Endothelial cell of umbilical vein (primary cell): Measurements from ENCODE around the gene MAP3K4. TPM values are rescaled to one million over a fixed set of nuclear protein-coding genes. Genes with fewer than 3 reads are reported as not detected.

Experiments used
- BruUV-seq: library from RNA; stranded (reverse); fragments of 400-500 nt; replicated peaks from 2 replicates; lab custom pipeline; 2021; lab: Mats Ljungman, UMichigan
- CTCF ChIA-PET: fragments of 300-600, 350-600 bp; sonication (Branson Sonifier 250); formaldehyde crosslinking; loops from one replicate; lab custom pipeline; 2021; ENCODE audit warnings: antibody characterized with exemption, inconsistent platforms; lab: Charles Lee
- POLR2A ChIA-PET: fragments of 300-600, 350-600 bp; sonication (Branson Sonifier 250); formaldehyde crosslinking; loops from one replicate; lab custom pipeline; 2021; ENCODE audit warnings: antibody characterized with exemption, inconsistent platforms; lab: Charles Lee
- DNase-seq: peaks from one replicate; pipeline ENCODE4 v3.0.0-alpha.2; 2011; ENCODE audit warnings: low read depth, low spot score
- FAIRE-seq: peaks from 2 replicates; lab custom pipeline; 2011; peaks lifted over from hg19 to GRCh38; lab: Jason Lieb, UNC
- H2AFZ ChIP-seq: 2 replicates; pipeline ENCODE4 v1.6.0; 2012; ENCODE audit warnings: low read depth, low read length, control low read depth, inconsistent platforms
- H3K27ac ChIP-seq: 2 replicates; pipeline ENCODE4 v1.5.1; 2011; ENCODE audit warnings: low read depth, mild to moderate bottlenecking, control low read depth, low read length, moderate library complexity; ENCODE audit not compliant: insufficient read depth
- H3K27me3 ChIP-seq, 2 experiments: 2 replicates each; pipeline versions ENCODE4 v1.6.0 to v1.6.1; 2011; ENCODE audit warnings: low read length in 2 of 2, mixed read lengths in 1 of 2; ENCODE audit not compliant: control insufficient read depth in 2 of 2, insufficient read depth in 2 of 2
- H3K36me3 ChIP-seq, 2 experiments: 2 replicates in 1 of 2; 3 replicates in 1 of 2; pipeline ENCODE4 v1.5.1; 2011; ENCODE audit warnings: low read length in 2 of 2, mild to moderate bottlenecking in 1 of 2, moderate library complexity in 1 of 2; ENCODE audit not compliant: control insufficient read depth in 2 of 2, insufficient read depth in 2 of 2; ENCODE audit errors: extremely low read depth in 1 of 2
- H3K4me1 ChIP-seq: 3 replicates; pipeline ENCODE4 v1.5.1; 2011; ENCODE audit warnings: mild to moderate bottlenecking, low read length; ENCODE audit not compliant: control insufficient read depth, insufficient read depth; ENCODE audit errors: extremely low read depth
- H3K4me2 ChIP-seq: 2 replicates; pipeline ENCODE4 v1.6.1; 2011; ENCODE audit warnings: low read length, control low read depth, mixed read lengths; ENCODE audit not compliant: insufficient read depth
- H3K4me3 ChIP-seq, 3 experiments: fragments of 200-600 bp in 1 of 3; sonication (generic), shearing (Covaris generic) in 1 of 3; replicated peaks in 1 of 3; 2 replicates each; pipeline ENCODE4 v1.5.1; 2011 to 2016; ENCODE audit warnings: control low read depth in 3 of 3, low read length in 3 of 3, mild to moderate bottlenecking in 2 of 3, inconsistent platforms in 1 of 3, low read depth in 1 of 3, moderate library complexity in 1 of 3; ENCODE audit not compliant: insufficient read depth in 1 of 3
- H3K79me2 ChIP-seq: 2 replicates; pipeline ENCODE4 v1.6.0; 2012; ENCODE audit warnings: low read length, inconsistent platforms; ENCODE audit not compliant: control insufficient read depth, insufficient read depth
- H3K9ac ChIP-seq: replicated peaks from 2 replicates; pipeline ENCODE3; 2011; ENCODE audit warnings: low read length, control low read depth; ENCODE audit not compliant: insufficient read depth; ENCODE audit errors: extremely low read depth
- H3K9me1 ChIP-seq: replicated peaks from 3 replicates; pipeline ENCODE4 v1.6.0; 2011; ENCODE audit warnings: mild to moderate bottlenecking, low read length; ENCODE audit not compliant: control insufficient read depth, insufficient read depth; ENCODE audit errors: extremely low read depth
- H3K9me3 ChIP-seq: replicated peaks from 2 replicates; pipeline ENCODE4 v1.5.1; 2012; ENCODE audit warnings: low read length, inconsistent platforms; ENCODE audit not compliant: control insufficient read depth, insufficient read depth
- H4K20me1 ChIP-seq: replicated peaks from 2 replicates; pipeline ENCODE3; 2011; ENCODE audit warnings: mild to moderate bottlenecking, low read length; ENCODE audit not compliant: control insufficient read depth, insufficient read depth; ENCODE audit errors: extremely low read depth
- EZH2 ChIP-seq: IDR thresholded peaks from 2 replicates; pipeline ENCODE4 v1.6.1; 2012; ENCODE audit warnings: borderline replicate concordance, low read depth, mild to moderate bottlenecking, moderate library complexity, low read length, inconsistent platforms; ENCODE audit not compliant: severe bottlenecking
- FOS ChIP-seq: IDR thresholded peaks from 2 replicates; pipeline ENCODE4 v1.6.1; 2011; ENCODE audit warnings: mild to moderate bottlenecking, low read length, moderate library complexity, borderline replicate concordance; ENCODE audit not compliant: insufficient read depth
- GATA2 ChIP-seq: IDR thresholded peaks from 2 replicates; pipeline ENCODE4 v1.7.0; 2011; ENCODE audit warnings: low read depth, mild to moderate bottlenecking, moderate library complexity, mixed read lengths, low read length; ENCODE audit not compliant: insufficient read length, insufficient read depth
- JUN ChIP-seq: IDR thresholded peaks from 2 replicates; pipeline ENCODE4 v1.6.1; 2011; ENCODE audit warnings: borderline replicate concordance, low read depth; ENCODE audit not compliant: insufficient read length, insufficient read depth
- MYC ChIP-seq: IDR thresholded peaks from one replicate; pipeline ENCODE4 v1.6.1; 2011; ENCODE audit warnings: mild to moderate bottlenecking, low read depth, low read length
- POLR2A ChIP-seq: IDR thresholded peaks from 2 replicates; pipeline ENCODE4 v1.6.1; 2012; ENCODE audit warnings: low read depth, mild to moderate bottlenecking, control low read depth, low read length
- POLR2AphosphoS5 ChIP-seq: IDR thresholded peaks from 2 replicates; pipeline ENCODE4 v1.6.1; 2012; ENCODE audit warnings: low read depth, mild to moderate bottlenecking, control low read depth, low read length, moderate library complexity; ENCODE audit not compliant: insufficient read depth
- dilution Hi-C: fragments of 300-500 bp; cut with MboI; formaldehyde crosslinking; loops from one replicate; pipeline ENCODE4 v1.15.0; 2019; ENCODE audit warnings: low sequenced_read_pairs; ENCODE audit not compliant: extremely low pct_ligation_motif_present
- intact Hi-C: fragments of 100-400 bp; cut with micrococcal nuclease; formaldehyde crosslinking; loops from one replicate; pipeline ENCODE4 v1.10.0; 2022
- polyA plus RNA-seq, 4 experiments: library from polyadenylated mRNA; depleted of rRNA in 3 of 4; stranded (reverse) in 3 of 4; unstranded in 1 of 4; fragments of >200 nt; gene quantifications; 2 replicates each; pipeline versions ENCODE4 v1.2.1 to v1.2.3, GENCODE V29; 2011 to 2012; ENCODE audit warnings: missing spikeins in 1 of 4
- total RNA-seq: library from RNA; stranded (reverse); gene quantifications from 2 replicates; pipeline ENCODE4 v1.2.3, GENCODE V29; 2021
- TF ChIP-seq, protein P1 (sequence below), 2 donors: IDR thresholded peaks; 1 replicate in 1 of 2; 2 replicates in 1 of 2; pipeline ENCODE4 v1.5.1; 2011; ENCODE audit warnings: low read length in 2 of 2, mild to moderate bottlenecking in 2 of 2, moderate library complexity in 2 of 2, control low read depth in 1 of 2, inconsistent platforms in 1 of 2, low read depth in 1 of 2; ENCODE audit not compliant: insufficient read depth in 1 of 2; ENCODE audit errors: extremely low read depth in 1 of 2
- TF ChIP-seq, protein P2 (sequence below): IDR thresholded peaks from 2 replicates; pipeline ENCODE4 v1.6.1; 2011; ENCODE audit not compliant: insufficient read depth, insufficient read length

The MAP3K4 gene
- total and polyA plus RNA-seq, 2 donors (not counting 3 experiments of a cell fraction or from before 2014, with no cell fraction given) = 10.8 to 42.3 TPM

DNA sequence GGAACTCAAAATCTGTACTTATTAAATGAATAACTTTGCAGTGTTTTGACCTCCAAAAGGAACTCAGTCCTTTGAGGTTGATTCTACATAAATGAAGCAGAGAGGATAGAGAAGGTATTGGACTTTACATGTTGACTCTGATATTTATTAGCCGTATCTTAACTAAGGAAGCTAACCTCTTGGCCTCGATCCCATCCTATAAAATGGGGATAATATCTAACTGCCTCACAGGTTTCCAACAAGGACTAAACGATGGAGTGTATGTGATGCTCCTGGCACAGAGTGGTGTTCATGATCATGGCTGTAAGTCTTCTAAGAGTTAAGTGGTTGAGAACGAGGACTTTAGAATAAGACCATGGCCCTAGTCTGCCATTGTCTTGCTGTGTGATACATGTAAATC is 24.2 kb upstream of the MAP3K4 start:
- Histone ChIP-seq H2AFZ (no peak overlapping the region), H3K79me2 (no peaks in the 10 kb centered on the region), H4K20me1 (no peaks in the 10 kb centered on the region), H3K4me3 (no peak overlapping the region), H3K4me2 (no peak overlapping the region), H3K27ac (no peak overlapping the region), H3K27me3 (no peaks in the 10 kb centered on the region), H3K9me3 (no peaks in the 10 kb centered on the region), H3K4me1 (no peaks in the 10 kb centered on the region), H3K9ac (no peak overlapping the region), H3K9me1 (no peaks in the 10 kb centered on the region), H3K36me3 (no peaks in the 10 kb centered on the region)
- no peak for TF ChIP-seq GATA2
- no peak for TF ChIP-seq POLR2AphosphoS5
- TF ChIP-seq, protein P1, sequence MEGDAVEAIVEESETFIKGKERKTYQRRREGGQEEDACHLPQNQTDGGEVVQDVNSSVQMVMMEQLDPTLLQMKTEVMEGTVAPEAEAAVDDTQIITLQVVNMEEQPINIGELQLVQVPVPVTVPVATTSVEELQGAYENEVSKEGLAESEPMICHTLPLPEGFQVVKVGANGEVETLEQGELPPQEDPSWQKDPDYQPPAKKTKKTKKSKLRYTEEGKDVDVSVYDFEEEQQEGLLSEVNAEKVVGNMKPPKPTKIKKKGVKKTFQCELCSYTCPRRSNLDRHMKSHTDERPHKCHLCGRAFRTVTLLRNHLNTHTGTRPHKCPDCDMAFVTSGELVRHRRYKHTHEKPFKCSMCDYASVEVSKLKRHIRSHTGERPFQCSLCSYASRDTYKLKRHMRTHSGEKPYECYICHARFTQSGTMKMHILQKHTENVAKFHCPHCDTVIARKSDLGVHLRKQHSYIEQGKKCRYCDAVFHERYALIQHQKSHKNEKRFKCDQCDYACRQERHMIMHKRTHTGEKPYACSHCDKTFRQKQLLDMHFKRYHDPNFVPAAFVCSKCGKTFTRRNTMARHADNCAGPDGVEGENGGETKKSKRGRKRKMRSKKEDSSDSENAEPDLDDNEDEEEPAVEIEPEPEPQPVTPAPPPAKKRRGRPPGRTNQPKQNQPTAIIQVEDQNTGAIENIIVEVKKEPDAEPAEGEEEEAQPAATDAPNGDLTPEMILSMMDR (IDR thresholded peaks at IDR 0.05; ENCODE audit: extremely low read depth in 1 of 2, insufficient read depth in 1 of 2, low read depth in 1 of 2, low read length in 2 of 2) = no peak
- TF ChIP-seq EZH2 = no peak
- TF ChIP-seq, protein P2, sequence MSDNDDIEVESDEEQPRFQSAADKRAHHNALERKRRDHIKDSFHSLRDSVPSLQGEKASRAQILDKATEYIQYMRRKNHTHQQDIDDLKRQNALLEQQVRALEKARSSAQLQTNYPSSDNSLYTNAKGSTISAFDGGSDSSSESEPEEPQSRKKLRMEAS = no peak
- TF ChIP-seq MYC = no peak
- no peak for TF ChIP-seq JUN
- no peak for TF ChIP-seq POLR2A
- TF ChIP-seq FOS = no peak
- CTCF ChIA-PET = no interaction called here
- intact Hi-C loops (no loop called here), dilution Hi-C loops (no loop called here)
- FAIRE-seq (no peak), DNase-seq (no peak)
- POLR2A ChIA-PET = no interaction called here
- BruUV-seq = no TSS peak
